Activated CD4-positive, alpha-beta T cell treated with anti-CD3 and anti-CD28 coated beads, Interleukin-2, amount 10 ng/mL, durations not matched to agents 7 days and 5 days (primary cell): ENCODE results near the gene RPS4Y1. TPM values are rescaled to one million over a fixed set of nuclear protein-coding genes. Genes with fewer than 3 reads are reported as not detected.

ENCODE experiments used
- CTCF ChIA-PET: fragments of 350-600 bp; sonication (Branson Sonifier 250); formaldehyde crosslinking; loops from one replicate; lab custom pipeline; 2021; ENCODE audit warnings: antibody characterized with exemption; lab: Charles Lee
- POLR2A ChIA-PET: fragments of 350-600 bp; sonication (Branson Sonifier 250); formaldehyde crosslinking; loops from one replicate; lab custom pipeline; 2021; ENCODE audit warnings: antibody characterized with exemption; lab: Charles Lee
- DNase-seq: peaks from one replicate; pipeline ENCODE4 v3.0.0-alpha.2; 2020
- H3K27ac Mint-ChIP-seq: one replicate; pipeline ENCODE4 v1.8.0; 2021; ENCODE audit warnings: mild to moderate bottlenecking, moderate library complexity, mixed read lengths
- H3K27me3 Mint-ChIP-seq: one replicate; pipeline ENCODE4 v1.8.0; 2021; ENCODE audit warnings: mixed read lengths
- H3K36me3 Mint-ChIP-seq: one replicate; pipeline ENCODE4 v1.8.0; 2021; ENCODE audit warnings: low read depth, mixed read lengths
- H3K4me1 Mint-ChIP-seq: one replicate; pipeline ENCODE4 v1.8.0; 2021; ENCODE audit warnings: mixed read lengths
- H3K4me3 Mint-ChIP-seq: one replicate; pipeline ENCODE4 v1.8.0; 2021; ENCODE audit warnings: mild to moderate bottlenecking, moderate library complexity, mixed read lengths
- H3K9me3 Mint-ChIP-seq: one replicate; pipeline ENCODE4 v1.8.0; 2021; ENCODE audit warnings: mixed read lengths
- total RNA-seq, 2 experiments: library from RNA; stranded (reverse); gene quantifications; one replicate each; pipeline ENCODE4 v1.2.3, GENCODE V29; 2021

Gene RPS4Y1
- total RNA-seq, 2 experiments from 2014 or later, result 267 to 297 TPM

DNA sequence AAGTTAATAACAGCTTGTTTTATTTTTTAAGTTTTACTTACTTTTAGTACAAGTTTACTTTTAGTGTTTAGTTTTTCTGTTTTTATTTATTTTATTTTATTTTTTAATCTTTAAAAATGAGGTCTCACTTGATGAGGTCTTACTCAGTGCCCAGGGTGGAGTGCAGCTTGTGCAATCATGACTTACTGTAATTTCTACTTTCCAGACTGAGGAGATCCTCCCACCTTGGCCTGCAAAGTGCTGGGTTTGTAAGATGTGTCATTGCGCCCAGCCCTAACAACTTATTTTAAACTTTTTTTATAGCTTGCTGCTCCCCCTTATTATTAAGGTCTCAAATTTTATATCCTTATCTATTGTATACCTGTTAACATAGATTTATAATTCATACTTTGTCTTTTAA, 52.1 kb downstream of the RPS4Y1 start:
- Mint-ChIP-seq H3K27me3 (no peaks in the 10 kb centered on the region), H3K9me3 (no peaks in the 10 kb centered on the region), H3K4me3 (no peak overlapping the region), H3K36me3 (no peaks in the 10 kb centered on the region), H3K4me1 (peaks cover under 1% of the 10 kb centered on the region), H3K27ac (no peak overlapping the region)
- no peak for DNase-seq
- ChIA-PET POLR2A (no interaction called here), CTCF (no interaction called here)

DNA sequence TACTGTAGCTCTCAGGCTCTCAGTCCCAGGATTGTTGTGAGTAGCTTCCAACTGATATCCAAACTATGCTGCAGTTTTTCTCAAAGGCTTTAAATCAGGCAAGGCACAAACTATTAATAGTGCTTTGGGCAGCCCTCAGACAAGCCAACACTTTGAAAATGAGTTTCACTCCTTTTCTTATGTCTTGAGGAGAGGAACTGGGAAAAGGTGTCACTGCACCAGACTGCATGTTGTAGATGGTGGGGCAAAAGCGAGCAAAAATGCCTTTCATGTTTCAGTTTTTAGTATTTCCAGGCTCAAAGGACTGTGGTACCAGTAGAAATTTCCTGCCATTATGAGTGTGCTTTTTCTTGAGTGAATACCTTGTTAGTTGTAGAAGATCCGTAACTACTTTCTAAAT, 54.6 kb downstream of the RPS4Y1 start:
- Mint-ChIP-seq H3K9me3 (peaks cover 4% of the 10 kb centered on the region), H3K4me3 (no peak overlapping the region), H3K4me1 (no peaks in the 10 kb centered on the region), H3K36me3 (no peaks in the 10 kb centered on the region), H3K27me3 (no peaks in the 10 kb centered on the region), H3K27ac (no peak overlapping the region)
- DNase-seq, result no peak
- ChIA-PET POLR2A (no interaction called here), CTCF (no interaction called here)

DNA sequence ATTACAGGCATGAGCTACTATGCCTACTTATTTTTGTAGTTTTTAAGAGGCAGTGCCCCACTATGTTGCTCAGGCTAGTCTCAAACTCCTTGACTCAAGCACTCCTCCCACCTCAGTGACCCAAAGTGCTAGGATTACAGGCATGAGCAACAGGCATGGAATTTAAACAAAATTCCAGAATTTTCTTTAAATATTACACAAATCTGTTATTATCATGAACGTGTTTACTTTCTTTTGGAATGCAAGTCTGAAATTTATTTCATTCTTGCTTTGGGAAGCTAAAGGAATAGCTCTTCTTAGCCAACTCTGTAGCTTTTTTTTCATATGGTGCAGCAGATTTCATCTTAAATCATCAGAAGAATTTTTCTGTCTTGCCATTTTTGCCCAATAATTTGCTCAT, 66.0 kb downstream of the RPS4Y1 start:
- peaks cover 2% of the 10 kb centered on the region for H3K4me1 Mint-ChIP-seq
- DNase-seq, result no peak
- ChIA-PET CTCF (no interaction called here), POLR2A (no interaction called here)
- H3K9me3 Mint-ChIP-seq, result peaks cover 7% of the 10 kb centered on the region
- no peak overlapping the region for H3K4me3 Mint-ChIP-seq
- peaks cover 1% of the 10 kb centered on the region for H3K36me3 Mint-ChIP-seq
- H3K27me3 Mint-ChIP-seq, result no peaks in the 10 kb centered on the region
- H3K27ac Mint-ChIP-seq, result no peak overlapping the region

DNA sequence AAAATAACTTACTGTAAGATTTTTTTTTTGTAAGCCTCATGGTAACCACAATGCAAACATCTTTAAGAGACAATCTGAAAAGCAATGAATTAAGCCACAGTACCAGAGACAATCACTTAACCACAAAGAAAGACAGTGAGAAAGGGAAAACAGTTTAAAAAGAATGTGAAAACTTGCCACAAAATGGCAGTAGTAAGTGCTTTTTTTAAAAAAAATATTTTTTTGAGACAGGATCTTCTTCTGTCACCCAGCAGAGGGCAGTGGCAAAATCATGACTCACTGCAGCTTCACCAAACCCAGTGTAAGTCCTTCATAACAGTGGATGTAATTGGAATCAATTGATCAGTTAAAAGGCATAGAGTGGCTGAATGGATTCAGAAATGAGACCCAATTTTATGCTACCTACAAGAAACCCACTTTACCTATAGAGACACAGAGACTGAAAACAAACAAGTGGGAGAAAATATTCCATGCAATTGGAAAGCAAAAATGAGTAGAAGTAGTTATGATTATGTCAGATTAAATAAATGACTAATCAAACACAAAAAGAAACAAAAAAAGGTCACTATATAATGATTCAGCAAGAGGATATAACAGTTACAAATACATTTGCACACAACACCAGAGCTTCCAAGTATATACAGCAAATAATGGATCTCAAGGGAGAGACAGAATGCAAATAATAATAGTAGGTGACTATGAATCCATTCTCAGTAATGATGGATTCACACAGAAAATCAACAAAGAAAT, 71.8 kb downstream of the RPS4Y1 start:
- Mint-ChIP-seq H3K27me3 (no peaks in the 10 kb centered on the region), H3K9me3 (peaks cover 8% of the 10 kb centered on the region), H3K27ac (no peak overlapping the region), H3K36me3 (peaks cover 5% of the 10 kb centered on the region), H3K4me3 (no peak overlapping the region), H3K4me1 (peaks cover 13% of the 10 kb centered on the region)
- ChIA-PET CTCF (no interaction called here), POLR2A (no interaction called here)
- DNase-seq, result peak; percentile 50

Other genes starting within 250 kb of the RPS4Y1 start
- gene SRY, start 53.9 kb upstream of the RPS4Y1 start, total RNA-seq, result not detected
- gene ZFY, start 93.8 kb downstream of the RPS4Y1 start, total RNA-seq, result 10 to 100 TPM; 14.9 to 18.8 TPM